Measurements from ENCODE around the gene SPOUT1.

SPOUT1 gene

DNA sequence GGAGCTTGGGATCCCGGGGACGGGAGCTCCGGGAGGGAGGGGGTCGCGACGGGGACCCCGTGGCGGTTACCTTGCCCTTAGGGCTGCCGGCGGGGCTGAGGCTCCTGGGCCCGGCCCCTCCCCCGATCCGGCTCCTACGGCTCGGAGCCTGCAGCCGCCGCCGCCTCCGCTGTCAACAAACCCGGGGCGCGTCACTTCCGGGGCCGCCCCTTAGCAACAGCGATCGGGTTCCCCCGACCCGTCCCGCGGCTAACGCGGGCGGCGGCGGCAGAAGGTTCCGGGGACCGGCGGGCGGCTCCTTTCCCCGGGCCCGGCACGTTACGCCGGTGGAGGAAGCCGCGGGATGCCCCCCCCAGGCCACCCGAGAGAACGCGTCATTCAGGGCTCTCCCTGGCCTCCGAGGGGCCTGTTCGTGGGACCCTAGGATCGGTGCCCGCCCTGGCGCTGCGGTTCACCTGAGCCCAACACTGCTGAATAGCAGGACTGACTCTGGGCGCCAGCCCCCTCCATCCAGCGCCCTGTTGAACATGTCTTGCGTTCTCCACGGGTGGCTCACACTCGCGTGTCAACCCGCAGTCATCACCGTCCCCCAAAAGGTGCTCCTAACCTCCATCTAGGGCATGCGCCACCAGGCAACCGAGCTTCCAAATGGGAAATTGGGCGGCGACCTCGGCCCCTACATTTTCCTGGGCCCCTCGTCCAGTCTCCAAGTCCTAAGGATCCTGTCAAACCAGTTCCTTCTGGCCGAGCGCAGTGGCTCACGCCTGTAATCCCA lies 57.7 kb downstream of the SPOUT1 start, which contains the start of gene ZER1:
Gene ZER1 (minus strand): TSS at position 183 of the 775 bp plus-strand sequence. CDS start 16,362 bp downstream, outside the sequence.
- DNase-seq (ENCODE audit: low spot score), result peak; percentile 99

DNA sequence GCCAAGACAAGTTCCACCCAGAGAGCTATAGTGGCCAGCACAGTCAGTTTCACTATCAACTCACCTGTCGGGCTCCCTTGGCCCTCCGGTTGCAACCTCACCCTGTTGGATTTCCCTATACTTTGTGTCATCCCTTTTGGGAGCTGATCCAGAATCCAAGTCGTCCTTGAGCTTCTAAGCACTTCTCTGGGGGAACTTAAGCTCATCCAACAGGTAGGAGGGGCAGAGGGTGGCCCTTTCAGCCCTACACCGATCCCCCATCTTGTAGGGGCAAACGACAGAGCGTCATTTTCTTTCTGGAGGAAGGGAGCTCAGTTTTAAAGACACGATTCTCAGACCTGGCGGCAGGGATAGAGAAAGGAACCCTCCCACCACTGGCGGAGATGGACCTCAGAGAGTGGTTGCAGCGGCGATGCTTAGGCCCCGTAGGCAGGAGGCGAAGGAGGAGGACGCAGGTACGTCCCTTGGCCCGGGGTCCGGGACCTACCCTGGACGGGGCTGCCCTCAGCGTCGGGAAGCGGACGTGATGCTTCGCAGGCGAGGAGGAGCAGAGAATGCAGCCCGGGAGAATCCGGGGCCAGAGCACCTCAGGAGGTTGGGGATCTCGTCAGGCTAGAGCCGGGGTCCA lies 58.4 kb downstream of the SPOUT1 start:
- DNase-seq (ENCODE audit: low spot score), result peak; percentile 55

DNA sequence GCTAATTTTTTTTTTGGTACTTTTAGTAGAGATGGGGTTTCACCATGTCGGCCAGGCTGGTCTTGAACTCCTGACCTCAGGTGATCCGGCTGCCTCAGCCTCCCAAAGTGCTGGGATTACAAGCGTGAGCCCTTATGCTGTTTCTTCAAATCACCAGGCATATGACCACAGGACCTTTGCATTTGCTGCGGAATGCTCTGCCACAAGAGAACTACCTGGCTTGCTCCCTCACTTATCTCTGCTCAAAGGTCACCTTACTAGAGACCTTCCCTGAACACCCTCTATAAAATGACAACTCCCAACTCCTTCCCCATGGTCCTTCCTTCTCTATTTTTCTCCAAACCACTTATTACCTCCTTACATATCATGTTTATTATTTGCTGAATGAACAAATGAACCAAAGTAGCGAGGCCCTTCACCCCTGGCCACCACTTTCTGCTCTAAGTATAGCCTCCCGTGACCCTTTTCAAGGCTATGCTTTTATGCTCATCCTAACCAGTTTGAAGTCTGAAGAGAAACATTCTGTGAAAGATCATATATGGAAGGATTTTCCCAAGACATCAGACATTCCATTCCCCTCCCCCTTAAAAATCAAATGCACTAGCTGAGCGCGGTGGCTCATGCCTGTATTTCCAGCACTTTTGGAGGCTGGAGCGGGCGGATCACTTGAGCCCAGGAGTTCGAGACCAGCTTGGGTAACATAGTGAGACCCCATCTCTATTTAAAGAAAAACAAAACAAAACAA lies 59.1 kb downstream of the SPOUT1 start:
- no peak for DNase-seq (ENCODE audit: low spot score)

Measured in AG08396 (cell line).